NCI-H1105 (cell line): ENCODE measurements around the gene SYP.
"Not testable (repeated sequence)": the region's sequence is repeated elsewhere in the genome, so short reads cannot be mapped to it uniquely, and the experiment has no call there.

ENCODE experiments used
- DNase-seq: peaks from one replicate; lab custom pipeline; 2025; lab: John Stamatoyannopoulos, UW

Gene SYP

DNA sequence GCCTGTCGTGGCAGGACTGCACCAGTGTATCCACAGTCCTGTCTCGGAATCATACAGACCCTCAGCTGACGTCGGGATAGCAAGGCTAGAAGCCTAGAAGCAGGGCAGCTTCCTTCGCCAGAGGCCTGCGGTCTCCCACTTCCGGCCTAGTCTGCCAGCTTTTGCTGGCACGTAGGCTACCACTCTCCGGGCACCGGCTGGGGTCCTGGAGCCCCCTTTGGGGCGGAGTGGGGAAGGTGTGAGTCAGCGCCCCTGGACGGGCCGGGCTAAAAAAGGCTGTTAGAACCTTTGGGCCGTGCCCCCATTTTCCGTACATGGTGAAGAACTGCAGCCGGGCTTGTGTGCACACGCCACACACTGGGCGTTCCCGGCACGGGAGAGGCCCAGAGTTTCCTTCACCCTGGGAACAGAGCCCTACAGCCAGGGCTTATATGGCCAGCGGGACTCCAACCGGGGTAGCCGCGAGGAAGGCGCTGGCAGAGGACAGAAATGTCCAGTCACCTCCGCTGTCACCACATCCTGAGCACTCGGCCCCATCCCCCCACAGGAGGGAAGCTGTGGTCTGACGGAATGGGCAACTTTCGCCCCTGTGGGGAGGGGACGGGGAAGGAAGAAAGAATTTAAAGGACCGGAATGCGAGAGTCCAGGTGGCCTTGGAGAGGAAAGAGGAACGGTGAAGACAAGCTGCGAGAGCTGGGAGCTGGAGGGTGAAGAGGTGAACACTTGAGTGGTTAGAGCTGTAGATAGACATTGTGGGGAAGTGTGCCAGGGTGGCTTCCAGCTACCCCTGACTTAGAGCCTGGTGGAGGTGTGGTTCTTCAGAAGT lies 32.9 kb downstream of the SYP start:
- no peak for DNase-seq

DNA sequence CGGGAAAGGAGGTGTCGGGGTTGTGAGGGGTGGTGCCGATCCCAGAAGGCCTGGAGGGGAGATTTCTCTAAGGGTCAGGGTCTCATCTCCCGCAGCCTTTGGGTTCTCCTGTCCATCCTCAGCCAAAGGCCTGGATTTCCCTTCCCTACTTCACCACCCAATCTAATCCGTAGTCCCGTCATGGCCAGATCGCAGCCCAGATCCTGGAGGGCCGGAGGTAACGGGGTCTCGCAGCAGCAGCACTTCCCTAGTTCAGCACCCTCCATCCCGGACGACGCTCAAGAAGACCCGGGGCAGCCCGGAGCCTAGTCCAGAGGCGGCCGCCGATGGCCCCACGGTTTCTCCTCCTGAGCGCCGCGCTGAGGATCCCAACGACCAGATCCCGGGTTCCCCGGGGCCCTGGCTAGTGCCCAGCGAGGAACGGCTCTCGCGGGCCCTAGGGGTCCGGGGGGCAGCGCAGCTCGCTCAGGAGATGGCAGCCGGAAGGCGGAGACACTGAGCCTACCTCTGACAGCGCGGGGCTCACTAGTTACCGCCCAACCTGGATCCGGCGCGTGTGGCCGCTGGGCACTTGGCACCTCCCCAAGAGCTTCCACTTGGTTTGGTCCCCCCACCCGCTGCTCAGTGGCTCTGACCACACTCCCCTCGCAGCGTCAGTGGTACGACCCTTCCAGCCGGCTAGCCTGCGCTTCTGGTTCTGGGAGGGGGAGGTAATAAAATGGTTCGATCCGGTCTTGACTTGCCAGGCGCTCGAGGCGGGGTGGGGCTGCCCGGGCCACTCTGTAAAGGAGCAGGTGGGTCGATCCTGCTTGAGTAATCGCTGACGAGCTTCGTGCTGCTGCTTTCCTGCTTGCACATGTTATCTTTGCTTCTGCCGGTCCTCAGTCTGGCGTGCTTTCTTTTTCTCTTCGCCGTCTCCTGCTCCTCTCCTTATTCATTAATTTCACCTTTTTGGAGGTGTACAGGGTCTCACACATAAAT lies 33.8 kb downstream of the SYP start:
- DNase-seq, result peak; percentile 88

DNA sequence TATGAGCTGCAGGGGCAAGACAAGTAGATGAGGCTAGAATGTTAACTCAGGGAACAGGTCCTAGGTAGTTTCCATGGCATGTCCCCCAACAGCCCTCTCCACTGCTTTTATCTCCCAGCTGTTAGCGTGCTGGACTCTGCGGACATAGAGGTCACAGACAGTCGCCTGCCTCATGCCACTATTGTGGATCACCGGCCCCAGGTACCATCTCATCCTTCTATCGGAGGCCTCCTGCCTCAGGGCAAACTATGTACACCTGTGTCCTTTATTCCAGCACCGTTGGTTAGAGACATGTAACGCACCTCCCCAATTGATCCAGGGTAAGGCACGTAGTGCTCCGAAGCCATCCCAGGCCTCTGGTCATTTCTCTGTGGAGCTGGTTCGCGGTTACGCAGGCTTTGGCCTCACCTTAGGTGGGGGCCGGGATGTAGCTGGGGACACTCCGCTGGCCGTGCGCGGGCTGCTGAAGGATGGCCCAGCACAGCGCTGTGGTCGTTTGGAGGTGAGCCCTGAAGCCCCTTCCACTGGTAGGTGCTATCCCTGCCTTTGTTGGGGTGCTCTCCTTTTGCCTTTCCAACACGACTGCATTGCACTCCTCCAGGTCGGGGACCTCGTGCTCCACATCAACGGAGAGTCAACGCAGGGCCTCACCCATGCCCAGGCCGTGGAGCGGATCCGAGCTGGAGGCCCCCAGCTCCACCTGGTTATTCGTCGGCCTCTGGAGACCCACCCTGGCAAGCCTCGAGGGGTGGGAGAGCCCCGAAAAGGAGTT lies 35.2 kb downstream of the SYP start:
- DNase-seq, result no peak

DNA sequence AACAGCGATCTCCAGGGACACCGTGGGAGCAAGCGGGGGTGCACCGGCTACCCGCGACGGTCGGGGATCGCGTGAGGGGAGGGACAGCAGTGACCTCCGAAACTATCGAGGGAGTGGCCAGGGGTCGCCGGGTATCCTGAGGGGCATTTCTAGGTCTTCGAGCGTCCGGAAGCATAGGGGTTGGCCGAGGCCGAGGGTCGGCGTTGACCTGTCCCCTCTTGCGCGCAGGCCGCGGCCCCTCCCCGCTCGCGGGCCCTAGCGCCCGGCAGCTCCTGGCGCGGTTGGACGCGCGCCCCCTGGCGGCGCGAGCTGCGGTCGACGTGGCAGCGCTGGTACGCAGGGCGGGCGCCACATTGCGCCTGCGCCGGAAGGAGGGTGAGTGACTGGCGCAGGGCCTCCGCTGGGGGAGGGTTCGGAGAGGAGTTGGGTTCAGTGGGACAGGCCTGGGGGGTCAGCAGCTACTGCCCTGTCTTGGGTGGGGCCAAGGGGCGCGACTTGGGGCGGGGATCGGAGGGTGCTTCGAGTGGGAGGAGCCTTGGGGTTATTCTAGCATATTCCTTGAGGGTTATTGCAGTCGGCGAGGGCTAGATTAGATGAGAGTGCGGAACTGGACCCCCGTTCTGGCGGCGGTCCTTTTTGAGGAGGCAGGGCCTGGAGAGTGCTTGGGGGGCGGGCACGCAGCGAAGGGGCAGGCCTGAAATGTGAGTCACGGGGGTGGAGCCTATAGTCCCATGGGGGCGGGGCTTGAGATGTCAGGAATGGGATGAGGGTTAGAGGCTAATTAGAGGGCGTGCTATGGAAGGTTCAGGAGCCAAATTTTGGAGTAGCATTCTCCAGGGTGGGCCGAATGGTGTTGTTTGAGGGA lies 36.2 kb downstream of the SYP start:
- peak; percentile 72 for DNase-seq

DNA sequence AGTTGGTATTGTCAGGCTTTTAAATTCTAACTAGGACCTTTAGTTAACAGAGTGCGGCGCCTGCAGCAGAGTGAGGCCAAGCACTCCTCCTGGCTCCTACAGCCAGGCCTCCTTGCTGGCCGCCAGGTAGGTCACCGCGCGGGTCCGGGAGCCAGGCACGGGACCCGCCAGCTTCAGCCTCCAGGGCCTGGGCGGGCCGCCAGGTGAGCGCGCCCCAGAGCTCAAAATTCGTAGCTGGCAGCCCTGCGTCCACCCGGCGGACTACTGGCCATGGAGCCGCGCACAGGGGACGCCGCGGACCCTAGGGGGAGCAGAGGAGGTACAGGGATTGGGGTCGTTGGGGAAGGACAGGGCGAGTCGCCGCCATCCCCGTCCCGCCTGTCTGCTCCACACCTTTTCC lies 37.4 kb downstream of the SYP start, which contains the start of gene MAGIX:
Gene MAGIX, plus strand, starts transcription at position 139 of the 400 bp plus-strand sequence. Its CDS starts 132 bp downstream, at position 271.
- DNase-seq, result no peak

DNA sequence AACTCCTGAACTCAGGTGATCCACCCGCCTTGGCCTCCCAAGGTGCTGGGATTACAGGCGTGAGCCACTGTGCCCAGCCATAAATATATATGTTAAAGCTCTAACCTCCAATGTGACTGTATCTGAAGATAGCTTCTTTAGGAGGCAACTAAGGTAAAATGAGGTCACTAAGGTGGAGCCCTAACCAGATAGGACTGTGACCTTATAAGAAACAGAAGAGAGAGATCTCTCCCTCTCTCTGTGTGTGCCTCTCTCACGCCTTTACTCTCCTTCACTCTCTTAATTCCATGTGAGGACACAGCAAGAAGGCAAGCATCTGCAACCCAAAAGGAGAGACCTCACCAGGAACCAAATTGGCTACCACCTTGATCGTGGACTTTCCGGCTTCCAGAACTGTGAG lies 38.4 kb downstream of the SYP start:
- DNase-seq, result no peak

DNA sequence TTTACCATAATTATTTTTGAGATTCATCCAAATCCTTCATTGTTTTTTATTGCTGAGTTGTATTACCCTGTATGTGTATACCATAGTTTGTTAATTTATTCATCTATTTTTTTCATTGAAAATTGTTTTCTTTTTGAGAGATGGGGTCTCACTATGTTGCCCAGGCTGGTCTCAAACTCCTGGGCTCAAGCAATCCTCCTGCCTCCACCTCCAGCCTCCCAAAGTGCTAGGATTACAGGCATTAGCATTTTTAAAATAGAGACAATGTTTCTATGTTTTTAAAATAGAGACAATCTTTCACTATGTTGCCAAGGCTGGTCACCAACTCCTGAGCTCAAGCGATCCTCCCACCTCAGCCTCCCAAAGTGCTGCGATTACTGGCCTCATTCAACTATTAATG lies 39.1 kb downstream of the SYP start:
- DNase-seq, result no peak

DNA sequence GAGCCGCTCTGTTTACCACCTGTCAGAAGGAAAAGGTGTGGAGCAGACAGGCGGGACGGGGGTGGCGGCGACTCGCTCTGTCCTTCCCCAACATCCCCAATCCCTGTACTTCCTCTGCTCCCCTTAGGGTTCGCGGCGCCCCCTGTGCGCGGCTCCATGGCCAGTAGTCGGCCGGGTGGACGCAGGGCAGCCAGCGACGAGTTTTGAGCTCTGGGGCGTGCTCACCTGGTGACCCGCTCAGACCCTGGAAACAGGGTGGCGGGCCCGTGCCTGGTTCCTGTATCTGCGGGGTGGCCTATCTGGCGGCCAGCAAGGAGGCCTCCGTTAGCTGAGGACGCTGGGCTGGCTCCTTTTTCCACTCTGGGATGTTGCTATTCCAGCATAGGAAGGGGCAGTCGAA lies 42.8 kb downstream of the SYP start:
- DNase-seq, result no peak

DNA sequence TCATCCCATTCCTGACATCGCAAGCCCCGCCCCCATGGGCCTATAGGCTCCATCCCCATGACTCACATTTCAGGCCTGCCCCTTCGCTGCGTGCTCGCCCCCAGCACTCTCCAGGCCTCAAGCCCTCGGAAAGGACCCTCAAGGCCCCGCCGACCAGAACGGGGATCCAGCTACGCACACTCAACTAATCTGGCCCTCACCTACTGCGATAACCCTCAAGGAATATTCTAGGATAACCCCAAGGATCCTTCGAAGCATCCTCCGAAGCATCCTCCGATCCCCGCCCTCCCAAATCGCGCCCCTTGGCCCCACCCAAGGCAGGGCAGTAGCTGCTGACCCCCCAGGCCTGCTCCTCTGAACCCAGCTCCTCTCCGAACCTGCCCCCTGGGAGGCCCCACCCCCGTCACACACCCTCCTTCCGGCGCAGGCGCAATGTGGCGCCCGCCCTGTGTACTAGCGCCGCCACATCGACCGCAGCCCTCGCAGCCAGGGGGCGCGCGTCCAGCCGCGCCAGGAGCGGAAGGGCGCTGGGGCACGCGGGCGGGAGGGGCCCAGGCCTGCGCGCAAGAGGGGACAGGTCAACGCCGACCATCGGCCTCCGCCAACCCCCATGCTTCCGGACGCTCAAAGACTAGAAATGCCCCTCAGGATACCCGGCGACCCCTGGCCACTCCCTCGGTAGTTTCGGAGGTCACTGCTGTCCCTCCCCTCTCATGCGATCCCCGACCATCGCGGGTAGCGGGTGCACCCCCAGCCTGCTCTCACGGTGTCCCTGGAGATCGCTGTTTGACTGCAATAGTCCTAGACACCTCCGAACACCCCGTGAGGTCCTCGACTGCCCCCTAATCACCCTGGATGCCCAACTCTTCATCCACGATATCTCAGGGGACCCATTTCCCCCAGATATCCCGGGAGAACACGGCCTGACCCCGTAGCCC lies 43.8 kb downstream of the SYP start:
- DNase-seq, result peak; percentile 71

DNA sequence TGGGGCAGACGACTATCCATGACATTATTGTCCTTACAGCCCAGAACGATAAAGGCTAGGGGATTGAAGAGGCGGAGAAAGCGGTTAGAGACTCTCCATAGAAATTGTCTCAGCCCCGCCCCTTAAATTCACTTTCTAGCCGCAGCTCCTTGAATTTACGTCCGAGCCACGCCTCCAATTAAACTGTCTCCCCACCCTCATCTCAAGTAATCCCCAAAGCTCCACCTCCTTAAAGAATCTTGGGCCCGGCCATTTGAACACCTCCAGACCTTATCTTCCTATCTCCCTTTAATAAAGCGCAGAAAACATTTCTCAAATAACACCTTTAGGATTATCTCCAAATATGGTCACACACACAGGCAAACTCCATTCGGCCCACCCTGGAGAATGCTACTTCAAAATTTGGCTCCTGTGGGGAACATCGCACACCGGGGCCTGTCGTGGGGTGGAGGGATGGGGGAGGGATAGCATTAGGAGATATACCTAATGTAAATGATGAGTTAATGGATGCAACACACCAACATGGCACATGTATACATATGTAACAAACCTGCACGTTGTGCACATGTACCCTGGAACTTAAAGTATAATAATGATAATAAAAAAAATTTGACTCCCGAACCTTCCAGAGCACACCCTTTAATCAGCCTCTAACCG lies 44.6 kb downstream of the SYP start:
- no peak for DNase-seq

DNA sequence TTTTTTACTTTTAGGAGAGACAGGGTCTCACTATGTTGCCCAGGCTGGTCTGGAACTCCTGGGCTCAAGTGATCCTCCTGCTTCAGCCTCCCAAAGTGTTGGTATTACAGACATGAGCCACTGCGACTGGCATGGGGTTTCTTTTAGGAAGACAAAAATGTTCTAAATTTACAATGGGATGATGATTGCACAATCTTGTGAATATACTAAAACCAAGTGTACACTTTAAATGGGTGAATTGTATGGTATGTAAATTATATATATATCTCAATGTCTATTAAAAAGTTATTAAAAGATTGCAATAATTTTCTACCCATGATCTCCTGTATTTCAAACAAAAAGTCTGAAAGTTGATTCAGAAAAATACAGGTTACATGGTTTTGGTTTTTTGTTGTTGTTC lies 46.5 kb downstream of the SYP start:
- DNase-seq, result no peak

DNA sequence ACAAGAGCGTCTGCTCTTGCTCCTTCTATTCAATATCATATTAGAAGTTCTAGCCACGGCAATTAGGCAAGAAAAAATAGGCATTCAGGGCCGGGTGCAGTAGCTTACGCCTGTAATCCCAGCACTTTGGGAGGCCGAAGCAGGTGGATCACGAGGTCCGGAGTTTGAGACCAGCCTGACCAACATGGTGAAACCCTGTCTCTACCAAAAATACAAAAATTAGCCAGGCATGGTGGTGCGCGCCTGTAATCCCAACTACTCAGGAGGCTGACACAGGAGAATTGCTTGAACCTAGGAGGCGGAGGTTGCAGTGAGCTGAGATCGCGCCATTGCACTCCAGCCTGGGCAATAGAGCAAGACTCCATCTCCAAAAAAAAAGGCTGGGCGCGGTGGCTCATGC lies 50.7 kb downstream of the SYP start:
- DNase-seq, result not testable (repeated sequence)

DNA sequence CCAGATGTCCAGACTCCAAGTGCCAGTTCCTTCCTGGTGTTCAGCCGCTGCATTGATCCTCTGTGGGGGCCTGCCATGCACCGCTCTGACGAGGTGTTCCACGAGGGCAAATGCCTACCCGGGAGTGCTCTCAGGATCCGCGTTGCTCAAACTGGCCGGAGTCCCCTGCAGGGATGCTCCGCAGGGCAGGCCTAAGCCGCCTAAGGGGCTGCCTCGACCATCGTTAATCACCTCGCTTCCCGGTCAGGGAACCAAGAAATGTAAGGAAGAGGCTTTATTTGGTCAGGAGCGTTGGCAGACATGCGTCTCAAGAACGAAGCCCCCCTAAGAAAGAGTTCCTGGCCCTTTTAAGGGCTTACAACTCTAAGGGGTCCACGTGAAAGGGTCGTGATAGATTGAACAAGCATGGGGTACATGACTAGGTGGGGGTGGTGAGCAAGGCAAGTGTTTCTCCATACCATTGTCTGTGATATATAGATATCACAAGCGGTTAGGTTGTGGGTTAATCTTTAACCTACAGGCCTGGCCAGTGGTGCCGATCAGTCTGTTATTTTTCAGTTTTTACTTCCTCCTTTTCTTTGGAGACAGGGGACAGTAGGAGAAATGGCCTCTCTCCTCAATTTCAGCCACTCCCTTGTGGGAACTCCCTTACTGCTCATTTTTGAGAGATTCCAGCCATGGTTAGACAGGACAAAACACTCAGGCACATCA lies 51.4 kb downstream of the SYP start:
- not testable (repeated sequence) for DNase-seq

DNA sequence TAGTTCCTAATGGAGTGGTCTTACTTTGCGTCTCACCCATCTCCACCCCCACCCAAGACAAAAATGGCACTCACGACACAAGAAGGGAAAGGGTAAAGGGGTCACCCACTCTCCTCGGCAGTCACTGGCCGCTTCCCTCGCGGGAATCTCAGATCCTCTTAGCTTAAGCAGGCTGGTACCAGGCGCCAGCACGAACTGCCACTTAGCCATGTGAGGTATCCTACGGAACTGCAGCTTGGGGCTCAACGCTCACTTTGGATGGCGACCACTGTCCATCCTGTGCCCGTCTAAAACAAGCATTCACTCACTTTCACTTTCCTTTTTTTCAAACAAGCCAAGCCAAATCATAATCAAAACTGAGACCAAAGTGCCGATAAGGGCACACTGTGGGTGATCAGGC lies 52.1 kb downstream of the SYP start:
- no peak for DNase-seq

DNA sequence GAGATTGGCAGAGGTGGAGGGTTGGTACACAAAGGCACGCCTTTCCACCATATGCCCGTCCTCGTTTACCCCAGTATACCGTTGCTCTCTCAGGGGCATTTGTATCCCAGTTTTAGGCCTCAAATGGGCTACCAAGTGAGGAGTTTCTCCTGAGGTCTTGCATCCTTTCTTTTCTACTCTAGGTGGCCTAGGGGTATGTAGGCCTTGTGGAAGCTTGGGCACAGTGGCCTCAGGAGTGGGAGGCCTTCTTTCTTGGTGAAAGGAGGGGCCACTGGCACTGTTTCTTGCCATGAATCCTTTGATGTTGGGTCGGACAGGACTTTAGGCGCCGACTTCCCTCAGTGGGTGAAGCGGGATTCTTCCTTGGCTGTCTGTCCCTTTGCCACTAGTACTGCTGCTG lies 52.7 kb downstream of the SYP start:
- DNase-seq, result no peak

DNA sequence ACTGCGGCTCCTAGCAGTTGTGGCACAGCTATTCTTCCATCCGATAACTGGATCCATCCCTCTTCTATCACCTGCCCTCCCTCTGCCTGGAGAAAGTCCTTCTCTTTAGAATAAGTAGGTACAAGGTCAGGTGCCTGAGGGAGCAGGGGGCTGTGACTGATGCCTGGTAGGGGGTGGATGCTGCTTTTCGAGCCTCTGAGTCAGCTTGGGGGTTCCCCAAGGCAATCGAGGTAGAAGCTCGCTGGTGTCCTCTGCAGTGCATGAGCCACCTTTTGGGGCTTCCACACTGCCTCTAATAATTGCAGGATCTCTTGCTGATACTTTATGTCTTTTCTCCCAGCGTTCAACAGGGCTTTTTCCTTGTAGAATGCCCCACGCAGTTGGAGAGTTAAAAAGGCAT lies 56.8 kb downstream of the SYP start:
- not testable (repeated sequence) for DNase-seq

DNA sequence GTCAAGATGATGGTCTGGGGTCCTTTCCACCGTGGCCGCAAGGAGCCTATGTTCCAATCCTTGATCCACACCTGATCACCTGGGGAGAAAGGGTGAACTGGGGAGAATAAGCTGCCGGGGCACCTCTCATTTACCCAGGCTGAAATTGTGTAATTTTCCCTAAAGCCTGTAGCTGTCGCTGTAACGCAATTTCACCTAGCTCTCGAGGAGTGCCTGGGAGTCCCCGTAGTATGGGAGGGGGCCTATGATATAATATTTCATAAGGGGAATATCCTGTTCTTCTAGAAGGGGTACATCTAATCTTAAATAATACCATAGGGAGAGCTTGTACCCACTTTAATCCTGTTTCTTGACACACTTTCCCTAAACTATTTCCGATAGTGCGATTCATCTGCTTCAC lies 57.7 kb downstream of the SYP start:
- DNase-seq, result not testable (repeated sequence)

DNA sequence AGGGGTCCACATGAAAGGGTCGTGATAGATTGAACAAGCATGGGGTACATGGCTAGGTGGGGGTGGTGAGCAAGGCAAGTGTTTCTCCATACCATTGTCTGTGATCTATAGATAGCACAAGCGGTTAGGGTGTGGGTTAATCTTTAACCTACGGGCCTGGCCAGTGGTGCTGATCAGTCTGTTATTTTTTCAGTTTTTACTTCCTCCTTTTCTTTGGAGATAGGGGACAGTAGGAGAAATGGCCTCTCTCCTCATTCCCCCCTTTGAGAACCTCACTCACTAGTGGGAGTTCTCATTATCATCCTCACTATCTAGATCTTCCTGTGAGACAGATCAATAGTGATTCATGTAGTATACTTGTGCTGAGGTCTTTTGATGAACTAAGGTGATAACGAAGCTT lies 60.3 kb downstream of the SYP start:
- DNase-seq, result no peak
